HEK293 (cell line): ENCODE results near the gene MRPL39.

Source experiments
- ZNF426 ChIP-seq: fragments of 450-650 bp; formaldehyde crosslinking; IDR thresholded peaks from 2 replicates; pipeline ENCODE4 v1.5.1; 2017; ENCODE audit warnings: missing biosample characterization, missing genetic modification characterization, mild to moderate bottlenecking, inconsistent platforms, moderate library complexity
- ZNF48 ChIP-seq: fragments of 450-650 bp; formaldehyde crosslinking; IDR thresholded peaks from 2 replicates; pipeline ENCODE4 v1.5.1; 2016; ENCODE audit warnings: missing biosample characterization, missing genetic modification characterization
- ZNF558 ChIP-seq: fragments of 450-650 bp; formaldehyde crosslinking; IDR thresholded peaks from 2 replicates; pipeline ENCODE4 v1.5.1; 2016; ENCODE audit warnings: missing biosample characterization, missing genetic modification characterization
- ZNF658 ChIP-seq: fragments of 450-650 bp; formaldehyde crosslinking; IDR thresholded peaks from 2 replicates; pipeline ENCODE4; 2016; ENCODE audit warnings: missing biosample characterization, missing genetic modification characterization
- TF ChIP-seq, protein P1 (sequence below): fragments of 450-650 bp; formaldehyde crosslinking; optimal IDR thresholded peaks from 2 replicates; pipeline ENCODE3; 2016; ENCODE audit warnings: missing biosample characterization, mild to moderate bottlenecking, missing genetic modification characterization
- TF ChIP-seq, protein P2 (sequence below): fragments of 450-650 bp; formaldehyde crosslinking; IDR thresholded peaks from 2 replicates; pipeline ENCODE4 v1.5.1; 2016; ENCODE audit warnings: missing biosample characterization, missing genetic modification characterization
- TF ChIP-seq, protein P3 (sequence below): fragments of 450-650 bp; formaldehyde crosslinking; IDR thresholded peaks from 2 replicates; pipeline ENCODE4 v1.5.1; 2016; ENCODE audit warnings: missing biosample characterization, missing genetic modification characterization
- TF ChIP-seq, protein P4 (sequence below): fragments of 450-650 bp; formaldehyde crosslinking; IDR thresholded peaks from 2 replicates; pipeline ENCODE4 v1.5.1; 2016; ENCODE audit warnings: missing biosample characterization, missing genetic modification characterization
- TF ChIP-seq, protein P5 (sequence below): fragments of 450-650 bp; formaldehyde crosslinking; IDR thresholded peaks from 2 replicates; pipeline ENCODE4 v1.5.1; 2016; ENCODE audit warnings: missing biosample characterization, missing genetic modification characterization

DNA sequence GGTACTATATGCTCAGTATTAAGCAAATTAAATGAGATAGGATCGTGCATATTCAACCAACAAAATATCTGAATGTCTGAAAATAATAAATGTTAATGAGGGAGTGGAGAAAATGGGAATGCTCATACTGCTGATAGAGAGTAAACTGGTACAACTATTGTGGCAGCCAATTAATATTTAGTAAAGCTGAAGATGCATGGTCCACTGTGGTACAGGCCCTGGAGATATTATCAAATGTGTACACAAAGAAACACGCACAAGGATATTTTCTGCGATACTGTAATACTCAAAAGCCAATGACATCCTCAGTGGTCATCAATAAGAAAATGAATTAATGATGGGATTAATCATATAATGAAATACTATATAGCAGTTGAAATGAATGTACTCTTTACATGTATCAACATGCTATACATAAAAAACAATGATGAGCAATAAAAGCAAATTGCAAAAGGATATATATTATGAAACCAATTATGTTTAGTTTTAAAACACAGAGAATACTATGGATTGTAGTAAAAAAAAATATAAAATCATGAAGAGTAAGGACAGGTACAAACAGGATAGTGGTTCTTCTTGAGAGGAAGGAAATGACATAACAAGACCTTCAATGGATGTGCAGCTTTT is 25.0 kb downstream of the MRPL39 start:
- TF ChIP-seq, protein P1, sequence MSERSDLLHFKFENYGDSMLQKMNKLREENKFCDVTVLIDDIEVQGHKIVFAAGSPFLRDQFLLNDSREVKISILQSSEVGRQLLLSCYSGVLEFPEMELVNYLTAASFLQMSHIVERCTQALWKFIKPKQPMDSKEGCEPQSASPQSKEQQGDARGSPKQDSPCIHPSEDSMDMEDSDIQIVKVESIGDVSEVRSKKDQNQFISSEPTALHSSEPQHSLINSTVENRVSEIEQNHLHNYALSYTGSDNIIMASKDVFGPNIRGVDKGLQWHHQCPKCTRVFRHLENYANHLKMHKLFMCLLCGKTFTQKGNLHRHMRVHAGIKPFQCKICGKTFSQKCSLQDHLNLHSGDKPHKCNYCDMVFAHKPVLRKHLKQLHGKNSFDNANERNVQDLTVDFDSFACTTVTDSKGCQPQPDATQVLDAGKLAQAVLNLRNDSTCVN (tag by site-specific recombination), result no peak
- TF ChIP-seq ZNF558 (no peak), ZNF658 (tag by site-specific recombination) (no peak), ZNF426 (tag by site-specific recombination) (no peak), ZNF48 (no peak)
- TF ChIP-seq, protein P2, sequence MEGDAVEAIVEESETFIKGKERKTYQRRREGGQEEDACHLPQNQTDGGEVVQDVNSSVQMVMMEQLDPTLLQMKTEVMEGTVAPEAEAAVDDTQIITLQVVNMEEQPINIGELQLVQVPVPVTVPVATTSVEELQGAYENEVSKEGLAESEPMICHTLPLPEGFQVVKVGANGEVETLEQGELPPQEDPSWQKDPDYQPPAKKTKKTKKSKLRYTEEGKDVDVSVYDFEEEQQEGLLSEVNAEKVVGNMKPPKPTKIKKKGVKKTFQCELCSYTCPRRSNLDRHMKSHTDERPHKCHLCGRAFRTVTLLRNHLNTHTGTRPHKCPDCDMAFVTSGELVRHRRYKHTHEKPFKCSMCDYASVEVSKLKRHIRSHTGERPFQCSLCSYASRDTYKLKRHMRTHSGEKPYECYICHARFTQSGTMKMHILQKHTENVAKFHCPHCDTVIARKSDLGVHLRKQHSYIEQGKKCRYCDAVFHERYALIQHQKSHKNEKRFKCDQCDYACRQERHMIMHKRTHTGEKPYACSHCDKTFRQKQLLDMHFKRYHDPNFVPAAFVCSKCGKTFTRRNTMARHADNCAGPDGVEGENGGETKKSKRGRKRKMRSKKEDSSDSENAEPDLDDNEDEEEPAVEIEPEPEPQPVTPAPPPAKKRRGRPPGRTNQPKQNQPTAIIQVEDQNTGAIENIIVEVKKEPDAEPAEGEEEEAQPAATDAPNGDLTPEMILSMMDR (tag by site-specific recombination), result no peak
- TF ChIP-seq, protein P3, sequence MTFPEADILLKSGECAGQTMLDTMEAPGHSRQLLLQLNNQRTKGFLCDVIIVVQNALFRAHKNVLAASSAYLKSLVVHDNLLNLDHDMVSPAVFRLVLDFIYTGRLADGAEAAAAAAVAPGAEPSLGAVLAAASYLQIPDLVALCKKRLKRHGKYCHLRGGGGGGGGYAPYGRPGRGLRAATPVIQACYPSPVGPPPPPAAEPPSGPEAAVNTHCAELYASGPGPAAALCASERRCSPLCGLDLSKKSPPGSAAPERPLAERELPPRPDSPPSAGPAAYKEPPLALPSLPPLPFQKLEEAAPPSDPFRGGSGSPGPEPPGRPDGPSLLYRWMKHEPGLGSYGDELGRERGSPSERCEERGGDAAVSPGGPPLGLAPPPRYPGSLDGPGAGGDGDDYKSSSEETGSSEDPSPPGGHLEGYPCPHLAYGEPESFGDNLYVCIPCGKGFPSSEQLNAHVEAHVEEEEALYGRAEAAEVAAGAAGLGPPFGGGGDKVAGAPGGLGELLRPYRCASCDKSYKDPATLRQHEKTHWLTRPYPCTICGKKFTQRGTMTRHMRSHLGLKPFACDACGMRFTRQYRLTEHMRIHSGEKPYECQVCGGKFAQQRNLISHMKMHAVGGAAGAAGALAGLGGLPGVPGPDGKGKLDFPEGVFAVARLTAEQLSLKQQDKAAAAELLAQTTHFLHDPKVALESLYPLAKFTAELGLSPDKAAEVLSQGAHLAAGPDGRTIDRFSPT (tag by site-specific recombination), result no peak
- TF ChIP-seq, protein P4, sequence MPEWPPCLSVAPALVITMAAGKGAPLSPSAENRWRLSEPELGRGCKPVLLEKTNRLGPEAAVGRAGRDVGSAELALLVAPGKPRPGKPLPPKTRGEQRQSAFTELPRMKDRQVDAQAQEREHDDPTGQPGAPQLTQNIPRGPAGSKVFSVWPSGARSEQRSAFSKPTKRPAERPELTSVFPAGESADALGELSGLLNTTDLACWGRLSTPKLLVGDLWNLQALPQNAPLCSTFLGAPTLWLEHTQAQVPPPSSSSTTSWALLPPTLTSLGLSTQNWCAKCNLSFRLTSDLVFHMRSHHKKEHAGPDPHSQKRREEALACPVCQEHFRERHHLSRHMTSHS (tag by site-specific recombination), result no peak
- TF ChIP-seq, protein P5, sequence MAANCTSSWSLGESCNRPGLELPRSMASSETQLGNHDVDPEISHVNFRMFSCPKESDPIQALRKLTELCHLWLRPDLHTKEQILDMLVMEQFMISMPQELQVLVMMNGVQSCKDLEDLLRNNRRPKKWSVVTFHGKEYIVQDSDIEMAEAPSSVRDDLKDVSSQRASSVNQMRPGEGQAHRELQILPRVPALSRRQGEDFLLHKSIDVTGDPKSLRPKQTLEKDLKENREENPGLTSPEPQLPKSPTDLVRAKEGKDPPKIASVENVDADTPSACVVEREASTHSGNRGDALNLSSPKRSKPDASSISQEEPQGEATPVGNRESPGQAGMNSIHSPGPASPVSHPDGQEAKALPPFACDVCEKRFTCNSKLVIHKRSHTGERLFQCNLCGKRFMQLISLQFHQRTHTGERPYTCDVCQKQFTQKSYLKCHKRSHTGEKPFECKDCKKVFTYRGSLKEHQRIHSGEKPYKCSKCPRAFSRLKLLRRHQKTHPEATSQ (tag by site-specific recombination), result no peak
